DMS153 (cell line): ENCODE data around the gene RAB3GAP1.
"Not testable (repeated sequence)": the region's sequence is repeated elsewhere in the genome, so short reads cannot be mapped to it uniquely, and the experiment has no call there.

ENCODE experiments used
- DNase-seq: peaks from one replicate; lab custom pipeline; 2025; lab: John Stamatoyannopoulos, UW

RAB3GAP1 gene

DNA sequence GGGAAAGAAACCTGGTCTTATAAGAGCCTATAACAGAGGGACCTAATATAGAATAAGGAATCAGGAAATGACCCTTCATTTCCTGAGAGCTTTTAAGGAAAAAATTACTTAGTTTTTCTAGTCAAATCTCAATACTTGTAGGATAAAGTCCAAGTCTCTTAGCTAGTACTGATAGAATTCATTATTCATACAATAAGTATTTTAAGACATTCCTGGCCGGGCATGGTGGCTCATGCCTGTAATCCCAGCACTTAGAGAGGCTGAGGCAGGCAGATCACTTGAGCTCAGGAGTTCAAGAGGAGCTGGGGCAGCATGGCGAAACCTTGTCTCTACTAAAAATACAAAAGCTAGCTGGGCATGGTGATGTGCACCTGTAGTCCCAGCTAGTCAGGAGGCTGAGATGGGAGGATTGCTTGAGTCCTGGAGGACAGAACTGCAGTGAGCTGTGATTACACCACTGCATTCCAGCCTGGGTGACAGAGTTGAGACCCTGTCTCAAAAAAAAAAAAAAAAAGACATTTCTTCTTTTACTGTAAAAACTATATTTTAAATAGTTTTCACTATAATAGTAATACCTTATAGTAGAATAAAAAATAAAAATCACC, 3.2 kb downstream of the RAB3GAP1 start:
- DNase-seq, result no peak

GRCh38 chr2:135056790-135057189, 4.7 kb downstream of the RAB3GAP1 start:
- no peak for DNase-seq

DNA sequence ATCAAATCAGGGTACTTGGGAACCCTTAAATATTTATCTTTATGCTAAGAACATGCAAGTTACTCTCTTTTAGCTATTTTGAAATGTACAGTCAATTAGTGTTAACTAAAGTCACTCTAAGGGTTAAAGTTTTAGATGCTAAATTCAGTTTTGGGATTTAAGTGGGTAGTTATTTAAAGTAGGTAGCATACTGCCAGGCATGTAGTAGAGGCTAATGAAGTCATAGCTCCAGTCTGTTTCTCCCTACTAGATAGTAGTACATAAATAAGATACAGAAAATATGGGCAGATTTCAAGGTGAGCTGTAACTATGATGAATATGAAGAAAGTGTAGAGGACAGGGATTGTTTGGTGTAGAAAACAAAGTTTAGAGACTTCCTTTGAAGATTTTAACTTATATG, 7.5 kb downstream of the RAB3GAP1 start:
- DNase-seq, result no peak

- no peak for DNase-seq
These were observed 11.1 kb downstream of the RAB3GAP1 start for GRCh38 chr2:135063210-135063609.

DNA sequence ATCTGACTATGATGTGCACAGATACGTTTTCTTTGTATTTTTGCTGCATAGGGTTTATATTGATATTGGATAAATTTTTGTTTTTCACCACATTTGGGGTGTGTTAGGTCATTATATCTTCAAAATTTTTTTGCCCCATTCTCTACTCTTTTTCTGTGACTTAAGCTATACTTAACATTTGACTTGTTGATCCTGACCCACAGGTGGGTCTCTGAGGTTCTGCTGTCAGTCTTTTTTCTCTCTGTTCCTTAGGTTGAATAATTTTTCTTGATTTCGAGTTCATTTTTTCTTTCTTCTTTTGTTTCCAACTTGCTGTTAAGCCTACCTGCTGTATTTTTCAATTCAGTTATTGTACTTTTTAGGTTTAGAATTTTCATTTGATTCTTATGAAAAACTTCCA, 12.1 kb downstream of the RAB3GAP1 start:
- DNase-seq, result no peak

DNA sequence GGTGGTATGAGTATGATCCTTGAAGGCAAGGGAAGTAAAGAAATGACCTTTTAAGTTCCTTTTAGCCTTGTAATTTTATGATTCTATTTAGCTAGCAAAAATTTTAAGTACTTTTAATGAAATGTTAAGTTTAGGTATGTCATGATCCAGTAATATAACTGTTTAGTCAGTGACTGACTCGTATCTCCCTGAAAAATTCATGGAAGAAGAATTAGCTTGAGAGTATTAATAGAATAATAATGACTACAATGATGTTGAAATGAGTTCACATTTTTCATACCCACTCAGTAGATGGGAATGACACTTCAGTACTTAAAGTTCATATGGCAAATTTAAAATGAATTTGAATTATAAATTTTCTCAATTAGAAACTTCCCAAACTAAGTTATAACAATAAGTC, 14.6 kb downstream of the RAB3GAP1 start:
- DNase-seq, result no peak

DNA sequence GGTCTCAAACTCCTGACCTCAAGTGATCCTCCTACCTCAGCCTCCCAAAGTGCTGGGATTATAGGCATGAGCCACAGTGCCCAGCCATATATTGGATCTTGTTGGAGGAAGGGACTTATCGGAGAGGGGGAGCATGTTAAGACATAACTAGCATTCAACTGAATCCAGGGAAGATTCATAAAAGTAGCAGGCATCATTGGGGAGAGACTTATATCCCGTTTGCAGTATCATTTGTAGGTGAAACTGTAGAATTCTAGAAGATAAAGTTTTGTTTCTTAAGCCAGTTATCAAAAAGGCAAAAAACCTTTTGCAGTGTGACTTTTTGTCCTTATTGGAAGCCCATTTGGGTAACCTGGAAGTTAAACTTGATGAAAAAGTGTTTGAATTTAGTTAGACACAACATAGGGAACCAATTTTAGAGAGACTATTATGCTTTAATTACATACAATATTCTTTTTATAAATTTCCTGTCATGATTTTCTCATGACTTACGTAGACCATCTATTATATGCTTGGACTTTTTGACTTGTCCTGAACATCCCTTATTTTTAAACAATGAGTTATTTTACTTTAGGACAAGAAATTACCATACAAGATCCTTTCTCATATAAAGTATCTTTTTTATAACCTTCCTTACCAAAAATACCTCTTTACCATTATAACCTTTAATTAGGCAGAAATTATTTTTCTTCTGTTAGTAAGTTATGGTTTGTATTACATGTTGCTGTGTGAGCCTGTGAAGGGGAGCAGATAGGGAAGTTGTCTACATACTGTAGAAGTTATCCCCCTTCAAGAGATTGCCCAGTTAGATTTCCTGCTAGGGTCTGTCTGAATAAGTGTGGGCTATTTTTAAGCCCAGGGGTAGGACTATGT, 20.3 kb downstream of the RAB3GAP1 start:
- DNase-seq, result no peak

- no peak for DNase-seq
These were observed 22.1 kb downstream of the RAB3GAP1 start for GRCh38 chr2:135074216-135074615.

DNA sequence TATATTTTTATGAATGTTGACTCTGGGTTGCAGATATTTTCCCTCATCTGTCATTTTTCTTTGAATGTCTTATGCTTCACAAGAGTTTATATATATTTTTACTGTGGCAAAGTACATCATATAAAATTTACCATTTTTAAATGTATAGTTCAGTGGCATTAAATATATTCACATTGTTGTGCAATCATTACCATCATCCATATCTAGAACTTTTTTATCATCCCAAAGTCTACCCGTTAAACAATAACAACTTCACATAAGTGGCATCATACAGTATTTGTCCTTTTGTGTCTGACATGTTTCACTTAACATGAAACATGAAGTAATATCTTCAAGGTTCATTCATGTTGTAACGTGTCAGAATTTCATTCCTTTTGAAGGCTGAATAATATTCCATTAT, 24.5 kb downstream of the RAB3GAP1 start:
- DNase-seq, result no peak

GRCh38 chr2:135078417-135078816, 26.3 kb downstream of the RAB3GAP1 start:
- no peak for DNase-seq

DNA sequence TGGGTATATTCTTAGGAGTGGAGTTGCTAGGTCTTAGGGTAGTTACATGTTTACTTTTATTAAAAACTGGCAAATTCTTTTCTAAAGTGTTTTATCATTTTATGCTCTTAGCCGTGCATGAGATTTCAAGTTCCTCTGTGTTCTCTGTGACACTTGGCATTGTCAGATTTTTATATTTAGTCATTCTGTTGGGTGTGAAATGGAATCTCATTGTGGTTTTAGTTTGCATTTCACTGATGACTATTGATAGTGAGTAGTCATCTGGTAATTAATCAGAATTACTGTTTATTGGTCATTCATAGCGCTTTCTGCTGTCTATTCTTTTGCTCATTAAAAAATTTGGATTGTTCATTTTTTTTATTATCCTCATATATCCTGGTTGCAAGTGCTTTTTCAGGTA, 34.1 kb downstream of the RAB3GAP1 start:
- DNase-seq, result no peak

GRCh38 chr2:135089597-135089996, 37.5 kb downstream of the RAB3GAP1 start:
- DNase-seq, result not testable (repeated sequence)

GRCh38 chr2:135091681-135092080, 39.6 kb downstream of the RAB3GAP1 start:
- no peak for DNase-seq

GRCh38 chr2:135093193-135093592, 41.1 kb downstream of the RAB3GAP1 start:
- DNase-seq, result no peak

DNA sequence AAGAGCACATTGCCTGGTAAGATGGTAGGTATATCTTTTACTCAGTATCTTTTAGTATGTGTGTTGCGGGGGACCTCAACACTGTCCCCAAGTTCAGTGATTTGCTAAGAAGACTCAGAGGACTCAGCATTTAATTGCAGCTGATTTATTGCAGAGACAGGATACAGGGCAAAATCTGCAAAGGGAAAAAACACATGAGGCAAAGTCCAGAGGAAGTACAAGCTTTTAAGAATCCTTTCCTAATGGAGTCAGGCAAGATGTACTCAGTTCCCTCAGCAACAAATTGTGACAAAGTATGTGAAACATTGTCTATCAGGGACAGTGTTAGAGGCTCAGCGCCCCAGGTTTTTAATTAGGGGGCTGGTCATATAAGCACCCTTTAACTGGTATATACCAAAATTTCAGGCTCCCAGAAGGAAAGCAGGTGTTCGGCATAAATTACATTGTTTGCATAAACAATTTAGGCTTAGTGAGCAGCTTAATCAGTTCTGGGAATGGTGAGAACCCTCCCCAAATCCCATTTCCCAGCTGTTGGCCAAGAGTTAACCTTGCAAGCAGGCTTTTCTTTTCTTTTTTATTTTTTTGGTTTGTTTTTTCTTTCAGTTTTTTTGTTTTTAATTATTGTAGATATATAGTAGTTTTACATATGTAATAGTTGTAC, 41.7 kb downstream of the RAB3GAP1 start:
- no peak for DNase-seq

DNA sequence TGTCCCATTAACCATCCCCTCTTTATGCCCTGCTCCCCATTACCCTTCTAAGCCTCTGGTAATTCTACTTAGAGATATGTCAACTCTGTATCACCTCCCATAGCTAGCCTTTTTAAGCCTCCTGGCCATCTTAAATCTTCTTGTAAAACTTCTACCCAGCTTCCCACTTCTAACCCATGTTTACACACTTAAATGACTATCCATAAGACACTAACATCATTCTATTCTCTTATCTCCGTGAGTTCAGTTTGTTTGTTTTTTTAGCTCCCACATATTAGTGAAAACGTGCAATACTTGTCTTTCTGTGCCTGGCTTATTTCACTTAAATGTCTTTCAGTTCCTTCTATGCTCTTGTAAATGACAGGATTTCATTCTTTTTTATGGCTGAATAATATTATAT, 42.4 kb downstream of the RAB3GAP1 start:
- DNase-seq, result no peak

DNA sequence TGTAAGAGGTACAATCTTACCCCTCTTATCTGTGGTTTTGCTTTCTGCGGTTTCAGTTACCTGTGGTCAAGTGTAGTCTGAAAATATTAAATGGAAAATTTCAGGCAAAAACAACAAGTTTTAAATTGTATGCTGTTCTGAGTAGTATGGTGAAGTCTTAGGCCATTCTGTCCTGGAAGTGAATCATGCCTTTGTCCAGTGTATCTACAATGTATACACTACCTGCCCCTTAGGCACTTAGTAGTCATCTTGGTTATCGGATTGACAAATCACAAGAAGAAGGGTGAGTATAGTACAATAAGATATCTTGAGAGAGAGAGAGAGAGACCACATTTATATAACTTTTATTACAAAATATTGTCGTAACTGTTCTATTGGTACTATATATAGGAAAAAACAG, 43.5 kb downstream of the RAB3GAP1 start:
- no peak for DNase-seq

- DNase-seq, result no peak
These were observed 44.8 kb downstream of the RAB3GAP1 start for GRCh38 chr2:135096665-135097446.

DNA sequence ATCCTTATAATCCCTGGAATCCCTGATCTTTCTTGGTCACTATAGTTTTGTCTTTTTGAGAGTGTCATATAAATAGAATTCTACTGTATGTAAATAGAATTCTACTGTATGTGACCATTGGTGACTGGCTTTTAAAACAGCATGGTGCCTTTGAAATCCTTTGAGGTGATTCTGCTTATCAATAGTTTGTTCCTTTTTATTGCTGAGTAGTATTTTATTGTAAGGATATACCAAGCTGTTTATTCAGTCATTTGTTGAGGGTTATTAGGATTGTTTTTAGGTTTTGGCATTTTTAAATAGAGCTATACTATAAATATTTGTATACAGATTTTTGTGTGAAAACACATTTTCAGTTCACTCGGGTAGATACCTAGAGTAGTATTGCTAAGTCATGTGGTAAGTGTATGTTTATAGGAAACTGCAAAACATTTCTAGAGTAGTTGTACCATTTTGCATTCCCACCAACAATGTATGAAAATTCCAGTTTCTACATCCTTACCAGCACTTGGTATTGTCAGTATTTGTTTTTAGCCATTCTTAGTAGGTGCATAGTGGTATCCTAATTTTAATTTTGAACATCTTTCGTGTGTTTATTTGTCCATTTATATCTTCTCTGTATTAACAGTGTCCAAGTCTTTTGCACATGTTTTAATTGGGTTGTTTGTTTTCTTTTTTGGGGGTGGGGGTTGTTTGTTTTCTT, 45.6 kb downstream of the RAB3GAP1 start:
- no peak for DNase-seq

DNA sequence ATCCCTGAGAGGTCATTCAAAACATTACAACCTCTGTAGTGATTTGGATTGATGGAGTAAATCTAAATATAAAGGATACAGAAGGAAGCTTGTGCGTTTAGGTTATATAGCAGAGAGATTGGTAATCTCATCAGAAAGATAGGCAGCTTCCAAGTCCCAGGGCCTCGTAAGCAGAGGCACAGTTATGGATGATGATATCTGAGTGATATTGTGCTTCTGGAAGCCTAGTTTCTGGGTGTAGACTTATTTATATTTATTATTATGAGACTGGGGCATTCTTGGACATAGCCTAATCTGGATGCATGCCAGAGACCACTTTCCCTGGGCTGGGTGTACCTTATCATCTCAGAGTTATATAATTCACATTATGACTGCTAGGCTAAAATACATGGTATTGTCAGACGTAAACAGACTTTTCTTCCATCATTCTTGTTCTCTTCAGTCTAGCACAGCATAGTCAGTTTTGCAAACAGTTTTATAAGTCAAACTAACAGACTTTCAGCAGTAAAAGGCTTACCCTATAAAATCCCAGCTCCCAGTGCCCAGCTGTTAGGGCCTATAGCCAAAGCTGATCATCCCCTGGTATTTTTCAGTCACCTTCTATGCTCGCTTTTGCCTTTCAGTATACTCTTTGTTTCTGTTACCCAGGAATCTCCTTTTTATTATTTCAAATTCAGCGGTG, 47.9 kb downstream of the RAB3GAP1 start:
- no peak for DNase-seq

DNA sequence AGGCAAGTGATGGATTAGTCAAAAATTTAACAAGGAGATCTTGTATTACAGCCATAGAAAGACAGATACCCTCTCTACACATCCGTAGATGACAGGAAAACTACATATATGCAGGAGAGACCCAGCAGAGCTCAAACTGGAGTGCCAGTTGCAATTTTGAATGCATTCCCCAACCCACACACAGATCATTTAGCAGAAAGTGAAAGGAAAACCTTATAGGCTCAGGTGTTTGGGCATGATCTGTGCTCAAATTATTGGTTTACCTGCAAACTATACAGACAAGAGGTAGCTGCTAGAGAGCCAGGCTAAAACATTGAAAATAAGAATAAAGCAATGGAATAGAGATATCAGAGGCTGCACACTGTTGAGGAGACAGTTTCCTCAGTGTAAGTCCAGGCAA, 51.8 kb downstream of the RAB3GAP1 start:
- DNase-seq, result no peak
